ENCODE results near the gene SPACA4.
A peak's percentile ranks its signal among the peaks of the same experiment; 100 is the strongest.
"Not testable (repeated sequence)": the region's sequence is repeated elsewhere in the genome, so short reads cannot be mapped to it uniquely, and the experiment has no call there.

Gene SPACA4

GRCh38 chr19:48606463-48607358, at the start of gene SPACA4:
Gene SPACA4, plus strand, starts transcription at chr19:48606742. Its CDS starts 237 bp downstream, at chr19:48606979.
- no peak for DNase-seq

GRCh38 chr19:48556825-48557224, 49.7 kb upstream of the SPACA4 start:
- DNase-seq = no peak

- no peak for DNase-seq
Observed at GRCh38 chr19:48558018-48558684, 48.4 kb upstream of the SPACA4 start.

GRCh38 chr19:48560095-48560530, 46.4 kb upstream of the SPACA4 start:
- peak; percentile 6 for DNase-seq

GRCh38 chr19:48561412-48561811, 45.1 kb upstream of the SPACA4 start:
- DNase-seq = no peak

GRCh38 chr19:48565090-48565489, 41.5 kb upstream of the SPACA4 start:
- no peak for DNase-seq

GRCh38 chr19:48568345-48568886, 38.1 kb upstream of the SPACA4 start:
- DNase-seq = no peak

GRCh38 chr19:48569814-48570213, 36.7 kb upstream of the SPACA4 start:
- no peak for DNase-seq

GRCh38 chr19:48571378-48572162, 35.0 kb upstream of the SPACA4 start:
- no peak for DNase-seq

- DNase-seq = no peak
Observed at GRCh38 chr19:48573163-48573505, 33.4 kb upstream of the SPACA4 start.

- DNase-seq = no peak
Observed at GRCh38 chr19:48575931-48576622, 30.5 kb upstream of the SPACA4 start.

- not testable (repeated sequence) for DNase-seq
Observed at GRCh38 chr19:48577908-48578307, 28.6 kb upstream of the SPACA4 start.

GRCh38 chr19:48578891-48579290, 27.7 kb upstream of the SPACA4 start:
- no peak for DNase-seq

- DNase-seq = no peak
Observed at GRCh38 chr19:48582168-48582567, 24.4 kb upstream of the SPACA4 start.

GRCh38 chr19:48587387-48587786, 19.2 kb upstream of the SPACA4 start:
- DNase-seq = no peak

- DNase-seq = peak; percentile 85
Observed at GRCh38 chr19:48588670-48589401, 17.7 kb upstream of the SPACA4 start.

- no peak for DNase-seq
Observed at GRCh38 chr19:48591021-48591420, 15.5 kb upstream of the SPACA4 start.

GRCh38 chr19:48595171-48595570, 11.4 kb upstream of the SPACA4 start:
- no peak for DNase-seq

GRCh38 chr19:48595833-48596232, 10.7 kb upstream of the SPACA4 start:
- DNase-seq = no peak

- no peak for DNase-seq
Observed at GRCh38 chr19:48596237-48596636, 10.3 kb upstream of the SPACA4 start.

- peak; percentile 68 for DNase-seq
Observed at GRCh38 chr19:48596679-48597465, 9.7 kb upstream of the SPACA4 start.

Measured in CD4-positive, alpha-beta T cell treated with Interleukin-21 for 1 hour (primary cell).